OCI-LY3 (cell line): ENCODE data around the gene NAA15.
"Not testable (repeated sequence)": the region's sequence is repeated elsewhere in the genome, so short reads cannot be mapped to it uniquely, and the experiment has no call there.

Source experiments
- H2AFZ ChIP-seq: fragments of 200-600, 300-600 bp; shearing (Covaris generic); 2 replicates; pipeline ENCODE4 v1.6.0; 2014; ENCODE audit warnings: antibody characterized with exemption, low read depth, low read length
- H3K27ac ChIP-seq: fragments of 200-600, 300-600 bp; sonication (generic); 2 replicates; pipeline ENCODE4 v1.5.1; 2014; ENCODE audit warnings: mild to moderate bottlenecking, low read length, moderate library complexity, mixed read lengths
- H3K27me3 ChIP-seq: fragments of 200-600, 300-600 bp; sonication (generic); 2 replicates; pipeline ENCODE4 v1.6.1; 2014; ENCODE audit warnings: low read depth, low read length, mixed read lengths
- H3K36me3 ChIP-seq: fragments of 200-600, 300-600 bp; sonication (generic); replicated peaks from 2 replicates; pipeline ENCODE3; 2014; ENCODE audit warnings: low read depth, low read length, mixed read lengths
- H3K4me1 ChIP-seq: fragments of 300-600, 200-600 bp; sonication (generic); 2 replicates; pipeline ENCODE4 v1.6.1; 2014; ENCODE audit warnings: low read length, mixed read lengths
- H3K4me2 ChIP-seq: fragments of 200-600, 300-600 bp; sonication (generic); 2 replicates; pipeline ENCODE4 v1.6.1; 2014; ENCODE audit warnings: low read length, mixed read lengths
- H3K4me3 ChIP-seq: fragments of 300-600, 200-600 bp; sonication (generic); 2 replicates; pipeline ENCODE4 v1.5.1; 2014; ENCODE audit warnings: antibody characterized with exemption, mild to moderate bottlenecking, low read length, moderate library complexity
- H3K79me2 ChIP-seq: fragments of 300-600, 200-600 bp; shearing (Covaris generic); 2 replicates; pipeline ENCODE4 v1.6.1; 2014; ENCODE audit warnings: mild to moderate bottlenecking, low read length, mixed read lengths
- H3K9ac ChIP-seq: fragments of 300-600, 200-600 bp; shearing (Covaris generic); 2 replicates; pipeline ENCODE4 v1.6.0; 2014; ENCODE audit warnings: mild to moderate bottlenecking, low read length, moderate library complexity
- H3K9me3 ChIP-seq: fragments of 200-600, 300-600 bp; shearing (Covaris generic); 2 replicates; pipeline ENCODE4 v1.6.1; 2014; ENCODE audit warnings: low read length, mixed read lengths; ENCODE audit not compliant: insufficient read depth
- H4K20me1 ChIP-seq: fragments of 200-600, 300-600 bp; sonication (generic); 2 replicates; pipeline ENCODE4 v1.6.1; 2016; ENCODE audit warnings: low read length, mixed read lengths; ENCODE audit not compliant: insufficient read depth
- EZH2phosphoT487 ChIP-seq: fragments of 200-600 bp; shearing (Covaris generic); IDR thresholded peaks from 2 replicates; pipeline ENCODE4 v1.6.1; 2018; ENCODE audit warnings: antibody characterized with exemption, mixed run types, low read depth
- TF ChIP-seq, protein P1 (sequence below): fragments of 200-600, 300-600 bp; sonication (generic); IDR thresholded peaks from 2 replicates; pipeline ENCODE4 v1.5.1; 2014; ENCODE audit warnings: antibody characterized with exemption, low read length, low read depth

Gene NAA15

DNA sequence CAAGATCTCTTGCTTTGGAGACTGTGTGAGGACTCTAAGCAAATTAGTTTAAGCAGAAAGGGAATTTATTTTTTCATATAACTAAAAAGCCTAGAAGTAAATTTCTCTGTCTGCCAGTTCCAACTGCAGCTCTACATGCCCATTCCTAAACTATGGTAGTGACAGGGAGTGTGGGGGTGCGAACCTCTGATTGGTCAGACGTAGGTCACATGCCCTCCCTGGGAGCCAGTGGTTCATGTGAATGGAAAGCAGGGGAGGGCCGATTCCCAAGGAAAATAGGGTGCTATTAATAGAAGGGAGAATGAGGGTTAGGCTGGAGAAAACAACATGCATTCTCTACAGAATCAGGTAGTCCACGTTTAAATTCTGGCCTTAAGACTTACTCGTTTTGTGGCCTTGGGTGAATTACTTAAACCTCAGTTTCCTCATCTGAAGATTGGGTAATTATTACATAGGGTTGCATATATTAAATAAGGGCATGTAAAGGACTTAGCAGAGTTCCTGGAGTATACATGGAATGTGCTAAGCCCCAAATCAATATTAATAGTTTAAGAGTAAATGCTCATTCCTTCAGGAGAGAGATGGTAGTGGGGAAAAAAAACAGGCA lies 159.8 kb downstream of the NAA15 start:
- no peak overlapping the region for H2AFZ ChIP-seq
- H3K36me3 ChIP-seq: no peaks in the 10 kb centered on the region
- TF ChIP-seq, protein P1, sequence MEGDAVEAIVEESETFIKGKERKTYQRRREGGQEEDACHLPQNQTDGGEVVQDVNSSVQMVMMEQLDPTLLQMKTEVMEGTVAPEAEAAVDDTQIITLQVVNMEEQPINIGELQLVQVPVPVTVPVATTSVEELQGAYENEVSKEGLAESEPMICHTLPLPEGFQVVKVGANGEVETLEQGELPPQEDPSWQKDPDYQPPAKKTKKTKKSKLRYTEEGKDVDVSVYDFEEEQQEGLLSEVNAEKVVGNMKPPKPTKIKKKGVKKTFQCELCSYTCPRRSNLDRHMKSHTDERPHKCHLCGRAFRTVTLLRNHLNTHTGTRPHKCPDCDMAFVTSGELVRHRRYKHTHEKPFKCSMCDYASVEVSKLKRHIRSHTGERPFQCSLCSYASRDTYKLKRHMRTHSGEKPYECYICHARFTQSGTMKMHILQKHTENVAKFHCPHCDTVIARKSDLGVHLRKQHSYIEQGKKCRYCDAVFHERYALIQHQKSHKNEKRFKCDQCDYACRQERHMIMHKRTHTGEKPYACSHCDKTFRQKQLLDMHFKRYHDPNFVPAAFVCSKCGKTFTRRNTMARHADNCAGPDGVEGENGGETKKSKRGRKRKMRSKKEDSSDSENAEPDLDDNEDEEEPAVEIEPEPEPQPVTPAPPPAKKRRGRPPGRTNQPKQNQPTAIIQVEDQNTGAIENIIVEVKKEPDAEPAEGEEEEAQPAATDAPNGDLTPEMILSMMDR: no peak
- no peak for TF ChIP-seq EZH2phosphoT487
- peaks cover 7% of the 10 kb centered on the region for H3K4me1 ChIP-seq
- no peaks in the 10 kb centered on the region for H3K27me3 ChIP-seq
- peaks cover 7% of the 10 kb centered on the region; the same call in 1 of the 2 replicates for H3K79me2 ChIP-seq
- H3K4me2 ChIP-seq: no peak overlapping the region
- no peak overlapping the region for H3K9ac ChIP-seq
- H3K27ac ChIP-seq: no peak overlapping the region
- no peaks in the 10 kb centered on the region for H4K20me1 ChIP-seq
- H3K4me3 ChIP-seq: no peak overlapping the region
- H3K9me3 ChIP-seq: no peaks in the 10 kb centered on the region

DNA sequence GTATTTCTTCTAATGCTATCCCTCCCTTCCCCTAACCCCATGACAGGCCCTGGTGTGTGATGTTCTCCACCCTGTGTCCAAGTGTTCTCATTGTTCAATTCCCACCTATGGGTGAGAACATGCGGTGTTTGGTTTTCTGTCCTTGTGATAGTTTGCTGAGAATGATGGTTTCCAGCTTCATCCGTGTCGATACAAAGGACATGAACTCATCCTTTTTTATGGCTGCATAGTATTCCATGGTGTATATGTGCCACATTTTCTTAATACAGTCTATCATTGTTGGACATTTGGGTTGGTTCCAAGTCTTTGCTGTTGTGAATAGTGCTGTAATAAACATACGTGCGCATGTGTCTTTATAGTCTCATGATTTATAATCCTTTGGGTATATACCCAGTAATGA lies 163.2 kb downstream of the NAA15 start:
- not testable (repeated sequence) for H3K36me3 ChIP-seq, H4K20me1 ChIP-seq, H3K9ac ChIP-seq, H3K9me3 ChIP-seq, H3K27me3 ChIP-seq, H2AFZ ChIP-seq, H3K4me3 ChIP-seq, H3K27ac ChIP-seq, H3K4me1 ChIP-seq, H3K79me2 ChIP-seq, H3K4me2 ChIP-seq

DNA sequence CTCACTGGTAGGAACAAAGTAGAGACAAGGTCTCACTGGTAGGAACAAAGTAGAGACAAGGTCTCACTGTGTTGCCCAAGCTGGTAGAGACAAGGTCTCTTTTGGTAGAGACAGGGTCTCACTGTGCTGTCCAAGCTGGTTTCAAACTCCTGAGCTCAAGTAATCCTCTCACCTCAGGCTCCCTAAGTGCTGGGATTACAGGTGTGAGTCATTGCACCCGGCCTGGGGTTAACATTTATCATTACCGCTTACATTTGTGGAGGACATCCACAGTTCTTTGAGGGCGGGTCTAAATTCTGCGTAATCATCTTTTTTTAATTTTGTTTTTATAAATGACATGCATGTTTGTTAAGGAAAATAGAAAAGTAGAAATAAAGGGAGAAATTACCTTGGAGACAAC lies 164.6 kb downstream of the NAA15 start:
- no peaks in the 10 kb centered on the region for H3K27me3 ChIP-seq
- TF ChIP-seq, protein P1: no peak
- no peak for TF ChIP-seq EZH2phosphoT487
- no peaks in the 10 kb centered on the region for H4K20me1 ChIP-seq
- no peak overlapping the region for H3K27ac ChIP-seq
- H3K9ac ChIP-seq: no peak overlapping the region
- 0 out of 2 replicates have a peak, but pooled peaks cover 3% of the 10 kb centered on the region for H3K9me3 ChIP-seq
- H3K4me1 ChIP-seq: peaks cover 7% of the 10 kb centered on the region
- H2AFZ ChIP-seq: no peak overlapping the region
- no peaks in the 10 kb centered on the region for H3K36me3 ChIP-seq
- H3K4me3 ChIP-seq: no peak overlapping the region
- H3K79me2 ChIP-seq: 0 out of 2 replicates have a peak, but pooled peaks cover 3% of the 10 kb centered on the region
- no peak overlapping the region for H3K4me2 ChIP-seq

DNA sequence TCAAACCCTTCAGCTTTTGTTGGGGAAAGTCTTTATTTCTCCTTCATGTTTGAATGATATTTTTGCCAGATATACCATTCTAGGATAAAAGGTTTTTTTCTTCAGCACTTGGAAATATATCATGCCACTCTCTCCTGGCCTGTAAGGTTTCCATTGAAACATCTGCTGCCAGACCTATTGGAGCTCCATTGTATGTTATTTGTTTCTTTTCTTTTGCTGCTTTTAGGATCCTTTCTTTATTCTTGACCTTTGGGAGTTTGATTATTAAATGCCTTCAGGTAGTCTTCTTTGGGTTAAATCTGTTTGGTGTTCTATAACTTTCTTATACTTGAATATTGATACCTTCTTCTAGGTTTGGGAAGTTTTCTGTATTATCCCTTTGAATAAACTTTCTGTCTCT lies 167.5 kb downstream of the NAA15 start:
- H3K9ac ChIP-seq, H3K4me2 ChIP-seq, H3K27ac ChIP-seq, H3K27me3 ChIP-seq, H4K20me1 ChIP-seq, H3K4me3 ChIP-seq, H3K79me2 ChIP-seq, H3K9me3 ChIP-seq, H2AFZ ChIP-seq: not testable (repeated sequence)
- H3K4me1 ChIP-seq: peaks cover 18% of the 10 kb centered on the region
- peaks cover 18% of the 10 kb centered on the region for H3K36me3 ChIP-seq

DNA sequence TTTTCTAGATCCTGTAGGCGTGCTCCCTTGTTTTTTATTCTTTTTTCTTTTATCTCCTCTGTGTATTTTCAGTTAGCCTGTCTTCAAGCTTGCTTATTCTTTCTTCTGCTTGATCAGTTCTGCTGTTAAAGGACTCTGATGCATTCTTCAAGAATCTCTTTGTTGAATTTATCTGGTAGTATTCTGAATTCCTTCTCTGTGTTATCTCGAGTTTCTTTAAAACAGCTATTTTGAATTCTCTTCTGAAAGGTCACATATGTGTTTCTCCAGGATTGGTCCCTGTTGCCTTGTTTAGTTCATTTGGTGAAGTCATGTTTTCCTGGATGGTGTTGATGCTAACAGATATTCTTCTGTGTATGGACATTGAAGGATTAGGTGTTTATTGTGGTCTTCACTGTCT lies 167.9 kb downstream of the NAA15 start:
- Histone ChIP-seq H2AFZ (no peak overlapping the region), H4K20me1 (no peaks in the 10 kb centered on the region), H3K4me3 (no peak overlapping the region), H3K4me2 (no peak overlapping the region), H3K9me3 (0 out of 2 replicates have a peak, but pooled peaks cover 7% of the 10 kb centered on the region), H3K4me1 (peaks cover 18% of the 10 kb centered on the region), H3K9ac (no peak overlapping the region), H3K36me3 (peaks cover 18% of the 10 kb centered on the region), H3K27ac (no peak overlapping the region), H3K79me2 (0 out of 2 replicates have a peak, but pooled peaks cover 3% of the 10 kb centered on the region), H3K27me3 (no peaks in the 10 kb centered on the region)
- no peak for TF ChIP-seq EZH2phosphoT487
- TF ChIP-seq, protein P1: no peak
